Astrocyte of the spinal cord (primary cell): ENCODE measurements around the gene SERPINA3.
"Not testable (repeated sequence)": the region's sequence is repeated elsewhere in the genome, so short reads cannot be mapped to it uniquely, and the experiment has no call there.

Experiments used
- DNase-seq: peaks from one replicate; pipeline ENCODE4 v3.0.0; 2011; ENCODE audit warnings: low read depth, low spot score
- H3K4me3 ChIP-seq: 2 replicates; pipeline ENCODE4 v1.5.1; 2011; ENCODE audit warnings: low read depth, mild to moderate bottlenecking, low read length, moderate library complexity
- CTCF ChIP-seq: IDR thresholded peaks from 2 replicates; pipeline ENCODE4 v1.5.1; 2012; ENCODE audit warnings: low read depth, mild to moderate bottlenecking, low read length, inconsistent platforms
- in situ Hi-C: cut with HindIII; loops from 2 replicates; pipeline ENCODE4 v1.10.0; 2017; ENCODE audit warnings: low sequenced_read_pairs

SERPINA3 gene

GRCh38 chr14:94631050-94631449 lies 18.9 kb downstream of the SERPINA3 start:
- no peak for DNase-seq
- in situ Hi-C loops = no loop called here
- no peak for TF ChIP-seq CTCF
- no peak overlapping the region for H3K4me3 ChIP-seq

DNA sequence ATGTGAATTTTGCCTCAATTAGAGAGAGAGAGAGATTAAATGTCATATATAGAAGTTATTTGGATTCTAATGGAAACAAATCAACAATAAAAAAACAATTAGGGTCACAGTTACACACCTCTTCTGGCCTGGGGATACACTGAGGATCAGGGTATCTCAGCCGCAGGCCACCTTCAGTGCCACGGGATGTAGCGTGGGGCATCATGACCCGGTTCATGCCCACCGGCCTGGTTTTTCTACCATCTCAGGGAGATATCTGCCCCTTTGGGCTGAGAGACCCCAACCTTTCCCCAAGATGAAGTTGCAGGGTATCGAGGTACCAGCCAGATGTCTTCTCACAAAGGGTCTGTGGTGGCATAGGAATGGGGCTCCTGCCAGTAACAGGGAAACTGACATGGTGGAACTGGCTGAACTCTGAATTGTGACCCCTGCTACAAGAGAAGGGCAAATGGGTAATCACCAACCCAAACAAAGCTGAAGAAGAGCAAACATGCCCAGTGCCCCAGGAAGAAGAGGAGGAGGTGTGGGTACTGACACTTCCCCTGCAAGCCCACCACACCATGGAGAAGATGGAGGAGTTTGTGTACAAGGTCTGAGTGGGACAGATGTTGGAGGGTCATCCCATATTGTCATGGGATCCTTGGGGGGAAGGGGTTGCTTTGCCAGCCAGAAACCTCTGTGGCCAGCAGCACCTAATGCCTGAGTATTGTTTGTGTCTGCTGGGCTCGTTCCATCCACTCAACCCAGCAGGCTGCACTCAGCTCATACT lies 19.5 kb downstream of the SERPINA3 start:
- H3K4me3 ChIP-seq = no peak overlapping the region
- in situ Hi-C loops = no loop called here
- TF ChIP-seq CTCF = no peak
- no peak for DNase-seq

DNA sequence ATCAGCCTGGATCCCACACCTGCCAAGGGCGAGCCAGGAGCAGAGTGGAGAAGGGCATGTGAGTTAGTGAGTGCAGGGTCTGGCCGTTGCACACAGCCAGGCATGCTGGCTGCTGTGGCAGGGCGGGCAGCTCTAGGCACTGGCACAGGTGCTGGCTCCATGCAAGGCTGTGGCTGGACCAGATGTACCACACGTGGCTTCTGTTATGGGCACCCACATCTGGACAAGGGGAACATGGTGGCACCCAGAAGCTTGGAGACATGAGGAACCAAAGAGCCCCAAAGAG lies 20.1 kb downstream of the SERPINA3 start:
- no peak for TF ChIP-seq CTCF

GRCh38 chr14:94633121-94633520 lies 20.9 kb downstream of the SERPINA3 start:
- no peak for DNase-seq
- TF ChIP-seq CTCF = no peak
- in situ Hi-C loops = no loop called here
- no peak overlapping the region for H3K4me3 ChIP-seq

More for the DNA sequence above, 20.1 kb downstream of the SERPINA3 start:
- no peak overlapping the region for H3K4me3 ChIP-seq
- in situ Hi-C loops = no loop called here
- no peak for DNase-seq

- no peak for TF ChIP-seq CTCF
- no peak for DNase-seq
- no peak overlapping the region for H3K4me3 ChIP-seq
- in situ Hi-C loops = no loop called here
Measured at GRCh38 chr14:94635154-94635553, 23.0 kb downstream of the SERPINA3 start.

DNA sequence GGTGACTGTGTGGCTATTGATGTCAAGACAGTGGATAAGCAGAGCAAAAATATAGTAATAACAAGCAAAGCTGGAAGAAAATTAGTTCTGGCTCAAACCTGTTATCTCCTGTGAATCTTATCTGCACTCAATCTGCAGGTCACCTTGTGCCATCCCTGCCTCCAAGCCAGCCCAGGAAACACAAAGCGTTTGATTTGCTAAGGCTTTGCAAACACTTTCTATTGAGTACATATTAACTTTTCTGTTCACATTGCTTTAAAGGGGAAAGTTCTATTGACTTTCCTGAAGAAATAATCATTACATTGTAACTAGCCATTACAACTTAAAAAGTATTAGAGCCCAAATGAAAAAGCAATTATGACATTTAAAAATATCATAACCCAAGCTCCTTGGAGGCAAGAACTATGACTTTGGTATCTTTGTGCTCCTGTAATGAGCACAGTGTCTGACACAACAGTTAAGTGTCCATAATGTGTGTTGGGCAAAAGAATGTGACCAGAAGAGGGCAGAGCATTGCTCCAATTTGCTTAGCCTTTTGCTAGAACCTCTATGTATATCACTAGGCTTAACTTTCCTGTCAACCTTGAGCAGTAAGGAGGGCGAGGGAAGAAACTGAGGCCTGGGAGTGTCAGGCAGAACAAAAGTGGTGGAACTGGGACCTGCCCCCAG lies 24.7 kb downstream of the SERPINA3 start:
- DNase-seq = no peak
- H3K4me3 ChIP-seq = no peak overlapping the region
- TF ChIP-seq CTCF = peak; percentile 30
- in situ Hi-C loops = no loop called here

DNA sequence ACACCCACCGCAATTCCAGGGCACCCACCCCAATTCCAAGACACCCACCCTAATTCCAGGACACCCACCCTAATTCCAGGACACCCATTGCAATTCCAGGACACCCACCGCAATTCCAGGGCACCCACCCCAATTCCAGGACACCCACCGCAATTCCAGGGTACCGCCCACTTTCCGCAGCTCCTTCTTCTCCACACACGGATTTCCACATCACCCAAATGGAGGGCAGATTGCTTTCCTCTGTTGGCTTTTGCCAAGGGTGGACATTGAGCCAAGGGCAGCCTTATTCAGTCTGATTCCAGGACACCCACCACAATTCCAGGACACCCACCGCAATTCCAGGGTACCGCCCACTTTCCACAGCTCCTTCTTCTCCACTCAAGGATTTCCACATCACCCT lies 25.6 kb downstream of the SERPINA3 start:
- in situ Hi-C loops, H3K4me3 ChIP-seq, DNase-seq: not testable (repeated sequence)
